ENCODE measurements around the gene UBE3D.

GRCh38 chr6:83071023-83071422 is 5.4 kb upstream of the UBE3D start:
- no peak for TF ChIP-seq POLR2A (IDR thresholded peaks at IDR 0.05)
- no peak for TF ChIP-seq CTCF (IDR thresholded peaks at IDR 0.05)
